Measurements from ENCODE around the gene PARS2. TPM values are rescaled to one million over a fixed set of nuclear protein-coding genes. Genes with fewer than 3 reads are reported as not detected.

Gene PARS2
- total RNA-seq, 2 experiments from 2014 or later: 3.9 to 4.3 TPM

GRCh38 chr1:54750596-54750995 is 13.7 kb downstream of the PARS2 start:
- POLR2A ChIA-PET: no interaction called here
- Mint-ChIP-seq H3K27me3 (peaks cover 2% of the 10 kb centered on the region), H3K9me3 (no peaks in the 10 kb centered on the region), H3K4me3 (no peak overlapping the region), H3K4me1 (no peaks in the 10 kb centered on the region), H3K27ac (no peak overlapping the region), H3K36me3 (no peaks in the 10 kb centered on the region)
- no peak for DNase-seq
- ATAC-seq (ENCODE audit: low read depth): no peak

- POLR2A ChIA-PET: no interaction called here
- no peaks in the 10 kb centered on the region for H3K9me3 Mint-ChIP-seq
- peaks cover 2% of the 10 kb centered on the region for H3K36me3 Mint-ChIP-seq
- no peak overlapping the region for H3K27ac Mint-ChIP-seq
- H3K4me1 Mint-ChIP-seq: no peaks in the 10 kb centered on the region
- DNase-seq (no peak), ATAC-seq (ENCODE audit: low read depth) (no peak)
- H3K4me3 Mint-ChIP-seq: no peak overlapping the region
- peaks cover 2% of the 10 kb centered on the region for H3K27me3 Mint-ChIP-seq
Observed at GRCh38 chr1:54748094-54748835, 16.1 kb downstream of the PARS2 start.

GRCh38 chr1:54745864-54746263 is 18.5 kb downstream of the PARS2 start:
- ATAC-seq (ENCODE audit: low read depth): no peak
- Mint-ChIP-seq H3K36me3 (peaks cover 2% of the 10 kb centered on the region), H3K27me3 (peaks cover 2% of the 10 kb centered on the region), H3K4me1 (no peaks in the 10 kb centered on the region), H3K9me3 (no peaks in the 10 kb centered on the region), H3K27ac (no peak overlapping the region), H3K4me3 (no peak overlapping the region)
- no peak for DNase-seq
- POLR2A ChIA-PET: no interaction called here

- ATAC-seq (ENCODE audit: low read depth) (no peak), DNase-seq (no peak)
- Mint-ChIP-seq H3K36me3 (peaks cover 2% of the 10 kb centered on the region), H3K9me3 (no peaks in the 10 kb centered on the region), H3K27me3 (peaks cover 2% of the 10 kb centered on the region), H3K4me1 (no peaks in the 10 kb centered on the region), H3K4me3 (no peak overlapping the region), H3K27ac (no peak overlapping the region)
- POLR2A ChIA-PET: no interaction called here
Observed at GRCh38 chr1:54745274-54745673, 19.0 kb downstream of the PARS2 start.

- POLR2A ChIA-PET: no interaction called here
- no peak for DNase-seq
- no peaks in the 10 kb centered on the region for H3K9me3 Mint-ChIP-seq
- H3K4me3 Mint-ChIP-seq: no peak overlapping the region
- no peak for ATAC-seq (ENCODE audit: low read depth)
- no peak overlapping the region for H3K27ac Mint-ChIP-seq
- H3K36me3 Mint-ChIP-seq: peaks cover 4% of the 10 kb centered on the region
- peaks cover under 1% of the 10 kb centered on the region for H3K27me3 Mint-ChIP-seq
- H3K4me1 Mint-ChIP-seq: no peaks in the 10 kb centered on the region
Observed at GRCh38 chr1:54744696-54745095, 19.6 kb downstream of the PARS2 start.

- Mint-ChIP-seq H3K4me1 (no peaks in the 10 kb centered on the region), H3K4me3 (no peak overlapping the region), H3K27me3 (no peaks in the 10 kb centered on the region), H3K9me3 (no peaks in the 10 kb centered on the region), H3K27ac (no peak overlapping the region), H3K36me3 (peaks cover 4% of the 10 kb centered on the region)
- POLR2A ChIA-PET: no interaction called here
- DNase-seq (no peak), ATAC-seq (ENCODE audit: low read depth) (no peak)
Observed at GRCh38 chr1:54743416-54744226, 20.7 kb downstream of the PARS2 start.

- POLR2A ChIA-PET: no interaction called here
- DNase-seq (no peak), ATAC-seq (ENCODE audit: low read depth) (no peak)
- no peaks in the 10 kb centered on the region for H3K4me1 Mint-ChIP-seq
- no peaks in the 10 kb centered on the region for H3K9me3 Mint-ChIP-seq
- H3K4me3 Mint-ChIP-seq: no peak overlapping the region
- no peaks in the 10 kb centered on the region for H3K27me3 Mint-ChIP-seq
- peaks cover 11% of the 10 kb centered on the region for H3K36me3 Mint-ChIP-seq
- H3K27ac Mint-ChIP-seq: no peak overlapping the region
Observed at GRCh38 chr1:54742282-54742681, 22.0 kb downstream of the PARS2 start.

GRCh38 chr1:54741531-54741930 is 22.8 kb downstream of the PARS2 start:
- Mint-ChIP-seq H3K27ac (no peak overlapping the region), H3K36me3 (peaks cover 14% of the 10 kb centered on the region)
- POLR2A ChIA-PET: no interaction called here

GRCh38 chr1:54738244-54738643 is 26.1 kb downstream of the PARS2 start:
- Mint-ChIP-seq H3K36me3 (peaks cover 19% of the 10 kb centered on the region), H3K27me3 (no peaks in the 10 kb centered on the region), H3K4me1 (no peaks in the 10 kb centered on the region), H3K27ac (no peak overlapping the region), H3K9me3 (no peaks in the 10 kb centered on the region), H3K4me3 (no peak overlapping the region)
- POLR2A ChIA-PET: no interaction called here
- no peak for ATAC-seq (ENCODE audit: low read depth)
- DNase-seq: no peak

More at GRCh38 chr1:54741531-54741930, 22.8 kb downstream of the PARS2 start:
- no peak for DNase-seq
- Mint-ChIP-seq H3K27me3 (no peaks in the 10 kb centered on the region), H3K9me3 (no peaks in the 10 kb centered on the region), H3K4me1 (no peaks in the 10 kb centered on the region), H3K4me3 (no peak overlapping the region)
- ATAC-seq (ENCODE audit: low read depth): no peak

GRCh38 chr1:54736685-54737084 is 27.6 kb downstream of the PARS2 start:
- ATAC-seq (ENCODE audit: low read depth) (no peak), DNase-seq (no peak)
- H3K27me3 Mint-ChIP-seq: no peaks in the 10 kb centered on the region
- H3K9me3 Mint-ChIP-seq: no peaks in the 10 kb centered on the region
- no peak overlapping the region for H3K27ac Mint-ChIP-seq
- no peak overlapping the region for H3K4me3 Mint-ChIP-seq
- no peaks in the 10 kb centered on the region for H3K4me1 Mint-ChIP-seq
- POLR2A ChIA-PET: no interaction called here
- peaks cover 19% of the 10 kb centered on the region for H3K36me3 Mint-ChIP-seq

GRCh38 chr1:54728027-54728426 is 36.3 kb downstream of the PARS2 start:
- Mint-ChIP-seq H3K27me3 (no peaks in the 10 kb centered on the region), H3K27ac (peak overlapping the region; percentile 26), H3K36me3 (peaks cover 49% of the 10 kb centered on the region), H3K4me3 (no peak overlapping the region), H3K4me1 (no peaks in the 10 kb centered on the region), H3K9me3 (no peaks in the 10 kb centered on the region)
- DNase-seq (no peak), ATAC-seq (ENCODE audit: low read depth) (no peak)
- POLR2A ChIA-PET: no interaction called here

GRCh38 chr1:54724771-54725170 is 39.6 kb downstream of the PARS2 start:
- Mint-ChIP-seq H3K36me3 (peaks cover 49% of the 10 kb centered on the region), H3K4me1 (no peaks in the 10 kb centered on the region), H3K9me3 (no peaks in the 10 kb centered on the region), H3K4me3 (no peak overlapping the region), H3K27ac (no peak overlapping the region), H3K27me3 (no peaks in the 10 kb centered on the region)
- POLR2A ChIA-PET: interaction anchor here (0.7 kb wide), 1 partner anchor 529 kb away, joined by 3 read pairs; no protein-coding TSS in a partner anchor
- ATAC-seq (ENCODE audit: low read depth) (no peak), DNase-seq (no peak)

- Mint-ChIP-seq H3K36me3 (peaks cover 47% of the 10 kb centered on the region), H3K27ac (no peak overlapping the region)
- ATAC-seq (ENCODE audit: low read depth): no peak
Observed at GRCh38 chr1:54723985-54724384, 40.3 kb downstream of the PARS2 start.

GRCh38 chr1:54721719-54722118 is 42.6 kb downstream of the PARS2 start:
- POLR2A ChIA-PET: interaction anchor here (0.7 kb wide), 1 partner anchor 9 kb away, joined by 3 read pairs; no protein-coding TSS in a partner anchor
- H3K36me3 Mint-ChIP-seq: peaks cover 41% of the 10 kb centered on the region
- no peaks in the 10 kb centered on the region for H3K27me3 Mint-ChIP-seq
- ATAC-seq (ENCODE audit: low read depth) (no peak), DNase-seq (no peak)
- no peaks in the 10 kb centered on the region for H3K9me3 Mint-ChIP-seq
- no peak overlapping the region for H3K4me3 Mint-ChIP-seq
- no peak overlapping the region for H3K27ac Mint-ChIP-seq
- H3K4me1 Mint-ChIP-seq: peaks cover 12% of the 10 kb centered on the region

More at GRCh38 chr1:54723985-54724384, 40.3 kb downstream of the PARS2 start:
- peaks cover 2% of the 10 kb centered on the region for H3K4me1 Mint-ChIP-seq
- no peaks in the 10 kb centered on the region for H3K9me3 Mint-ChIP-seq
- no peak for DNase-seq
- no peak overlapping the region for H3K4me3 Mint-ChIP-seq
- H3K27me3 Mint-ChIP-seq: no peaks in the 10 kb centered on the region
- POLR2A ChIA-PET: interaction anchor here (0.7 kb wide), 1 partner anchor 528 kb away, joined by 3 read pairs; no protein-coding TSS in a partner anchor

Measured in activated naive CD8-positive, alpha-beta T cell treated with anti-CD3 and anti-CD28 coated beads, Interleukin-2, amount 10 ng/mL, durations not matched to agents 7 days and 5 days (primary cell).